ENCODE measurements around the gene APBB3. TPM values are rescaled to one million over a fixed set of nuclear protein-coding genes. Genes with fewer than 3 reads are reported as not detected.
"Not testable (repeated sequence)": the region's sequence is repeated elsewhere in the genome, so short reads cannot be mapped to it uniquely, and the experiment has no call there.

The APBB3 gene
- total and polyA plus RNA-seq, 2 experiments from 2014 or later: 13.1 to 13.8 TPM

DNA sequence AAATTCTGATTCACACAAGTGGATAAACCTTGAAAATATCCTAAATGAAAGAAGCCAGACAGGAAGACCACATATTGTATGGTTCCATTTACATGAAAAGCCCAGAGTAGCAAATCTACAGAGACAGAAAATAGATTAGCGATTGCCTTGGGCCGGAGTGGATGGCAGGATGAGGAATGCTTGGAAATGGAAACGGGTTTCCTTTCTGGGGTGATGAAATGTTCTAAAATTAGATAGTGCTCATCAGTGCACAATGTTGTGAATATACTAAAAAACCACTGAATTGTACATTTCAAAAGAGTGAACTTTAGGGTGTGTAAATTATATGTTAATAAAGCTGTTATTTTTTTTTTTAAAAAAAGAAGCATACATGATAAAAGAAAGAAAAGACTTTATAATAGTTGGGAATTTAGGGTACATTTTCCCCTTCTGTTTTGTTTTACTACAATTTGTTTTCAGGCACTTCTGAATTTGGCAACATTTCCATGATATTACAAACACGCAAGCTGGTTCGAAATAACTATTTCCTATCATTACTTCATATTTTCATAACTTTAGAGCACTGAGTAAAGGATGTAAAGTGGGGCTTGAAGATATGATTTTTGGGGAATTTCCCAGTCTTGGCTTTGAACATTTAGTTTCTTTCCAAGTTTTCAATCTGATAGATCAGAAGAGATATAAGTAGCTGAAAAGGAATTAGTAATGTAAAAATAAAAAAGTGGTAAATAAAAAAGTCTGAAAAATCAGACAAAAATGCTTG, 24.1 kb upstream of the APBB3 start:
- Histone ChIP-seq H3K36me3 (ENCODE audit: low read depth) (no peaks in the 10 kb centered on the region), H3K4me3 (peak overlapping the region; percentile 11; the same call in 1 of the 2 replicates), H2AFZ (peak overlapping the region; percentile 44; the same call in 1 of the 2 replicates), H3K9me3 (ENCODE audit: low read depth) (no peaks in the 10 kb centered on the region), H3K27ac (peak overlapping the region; percentile 0; the same call in 1 of the 2 replicates), H4K20me1 (ENCODE audit: insufficient read depth) (no peaks in the 10 kb centered on the region), H3K4me1 (ENCODE audit: insufficient read depth) (peaks cover 38% of the 10 kb centered on the region), H3K4me2 (ENCODE audit: unreplicated experiment) (peak overlapping the region; percentile 55), H3K9me2 (ENCODE audit: insufficient read depth) (no peaks in the 10 kb centered on the region), H3K27me3 (replicated peaks; ENCODE audit: insufficient read depth) (no peaks in the 10 kb centered on the region), H3K9ac (0 out of 2 replicates have a peak overlapping the region, but pooled peaks have one; percentile 0), H3K79me2 (ENCODE audit: insufficient read depth) (no peaks in the 10 kb centered on the region), H3F3A (ENCODE audit: insufficient read depth) (peaks cover 8% of the 10 kb centered on the region; the same call in 1 of the 2 replicates)
- DNase-seq: peak; percentile 70
- in situ Hi-C loops (cut with MboI): no loop called here
- WGBS, 2 experiments (ENCODE audit: low coverage in 1 of 2, low lambda C conversion rate in 2 of 2, missing lambda C conversion rate in 2 of 2): 13 to 14% methylated on average over 5 of the region's 5 CpGs
- TF ChIP-seq EZH2 (IDR thresholded peaks at IDR 0.05; ENCODE audit: insufficient read depth, poor library complexity, severe bottlenecking): no peak
- TF ChIP-seq EZH2phosphoT487 (IDR thresholded peaks at IDR 0.05; ENCODE audit: insufficient read depth, low read depth): no peak

DNA sequence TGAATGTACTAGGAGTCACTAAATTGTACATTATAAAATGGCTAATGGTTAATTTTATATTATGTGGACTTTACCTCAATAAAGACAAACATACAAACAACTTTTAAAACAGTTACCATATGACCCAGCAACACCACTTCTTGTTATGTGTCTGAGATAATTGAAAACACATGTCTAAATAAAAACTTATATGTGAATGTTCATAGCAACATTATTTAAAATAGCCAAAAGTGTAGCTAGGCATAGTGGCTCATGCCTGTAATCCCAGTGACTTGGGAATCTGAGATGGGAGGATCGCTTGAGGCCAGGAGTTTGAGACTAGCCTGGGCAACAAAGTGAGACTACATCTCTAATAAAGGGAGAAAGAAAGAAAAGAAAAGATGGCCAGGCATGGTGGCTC, 23.1 kb upstream of the APBB3 start:
- H2AFZ ChIP-seq: no peak overlapping the region
- no peaks in the 10 kb centered on the region for H3K27me3 ChIP-seq (replicated peaks; ENCODE audit: insufficient read depth)
- H3K9ac ChIP-seq: no peak overlapping the region
- TF ChIP-seq EZH2phosphoT487 (IDR thresholded peaks at IDR 0.05; ENCODE audit: insufficient read depth, low read depth): no peak
- no peak for TF ChIP-seq EZH2 (IDR thresholded peaks at IDR 0.05; ENCODE audit: insufficient read depth, poor library complexity, severe bottlenecking)
- H3K4me2 ChIP-seq (ENCODE audit: unreplicated experiment): no peak overlapping the region
- peaks cover 8% of the 10 kb centered on the region; the same call in 1 of the 2 replicates for H3F3A ChIP-seq (ENCODE audit: insufficient read depth)
- H3K36me3 ChIP-seq (ENCODE audit: low read depth): no peaks in the 10 kb centered on the region
- H3K9me3 ChIP-seq (ENCODE audit: low read depth): no peaks in the 10 kb centered on the region
- H4K20me1 ChIP-seq (ENCODE audit: insufficient read depth): no peaks in the 10 kb centered on the region
- H3K4me1 ChIP-seq (ENCODE audit: insufficient read depth): peaks cover 38% of the 10 kb centered on the region
- H3K79me2 ChIP-seq (ENCODE audit: insufficient read depth): no peaks in the 10 kb centered on the region
- no peak overlapping the region for H3K27ac ChIP-seq
- 94 to 100% methylated on average over 1 of the region's 1 CpG for WGBS, 2 experiments (ENCODE audit: low coverage in 1 of 2, low lambda C conversion rate in 2 of 2, missing lambda C conversion rate in 2 of 2)
- in situ Hi-C loops (cut with MboI): no loop called here
- no peaks in the 10 kb centered on the region for H3K9me2 ChIP-seq (ENCODE audit: insufficient read depth)
- DNase-seq: peak; percentile 18
- no peak overlapping the region for H3K4me3 ChIP-seq

DNA sequence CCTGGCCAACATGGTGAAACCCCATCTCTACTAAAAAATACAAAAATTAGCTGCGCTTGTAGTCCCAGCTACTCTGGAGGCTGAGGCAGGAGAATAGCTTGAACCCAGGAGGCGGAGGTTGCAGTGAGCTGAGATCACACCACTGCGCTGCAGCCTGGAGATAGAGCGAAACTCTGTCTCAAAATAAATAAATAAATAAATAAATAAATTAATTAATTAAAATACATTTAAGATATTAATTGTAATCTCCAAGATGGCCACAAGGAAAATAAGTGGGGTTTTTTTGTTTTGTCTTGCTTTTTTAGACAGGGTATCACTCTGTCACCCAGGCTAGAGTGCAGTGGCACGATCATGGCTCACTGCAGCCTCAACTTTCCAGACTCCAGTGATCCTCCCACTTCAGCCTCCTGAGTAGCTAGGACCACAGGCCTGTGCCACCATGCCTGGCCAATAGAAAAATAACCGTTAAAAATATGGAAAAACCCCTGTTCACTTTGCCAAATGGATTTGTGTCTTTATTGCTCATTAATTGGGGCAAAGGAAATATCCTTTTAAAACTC, 14.9 kb upstream of the APBB3 start:
- H3K27ac ChIP-seq; H3K27me3 ChIP-seq (replicated peaks; ENCODE audit: insufficient read depth); H3F3A ChIP-seq (ENCODE audit: insufficient read depth); H3K4me3 ChIP-seq; H3K9me3 ChIP-seq (ENCODE audit: low read depth); H3K9ac ChIP-seq; H3K4me2 ChIP-seq (ENCODE audit: unreplicated experiment); H3K4me1 ChIP-seq (ENCODE audit: insufficient read depth); DNase-seq; H2AFZ ChIP-seq; H3K36me3 ChIP-seq (ENCODE audit: low read depth); H3K9me2 ChIP-seq (ENCODE audit: insufficient read depth); H3K79me2 ChIP-seq (ENCODE audit: insufficient read depth); in situ Hi-C loops (cut with MboI); H4K20me1 ChIP-seq (ENCODE audit: insufficient read depth): not testable (repeated sequence)
- WGBS, 2 experiments (ENCODE audit: low coverage in 1 of 2, low lambda C conversion rate in 2 of 2, missing lambda C conversion rate in 2 of 2): 73 to 77% methylated on average over 6 of the region's 6 CpGs

DNA sequence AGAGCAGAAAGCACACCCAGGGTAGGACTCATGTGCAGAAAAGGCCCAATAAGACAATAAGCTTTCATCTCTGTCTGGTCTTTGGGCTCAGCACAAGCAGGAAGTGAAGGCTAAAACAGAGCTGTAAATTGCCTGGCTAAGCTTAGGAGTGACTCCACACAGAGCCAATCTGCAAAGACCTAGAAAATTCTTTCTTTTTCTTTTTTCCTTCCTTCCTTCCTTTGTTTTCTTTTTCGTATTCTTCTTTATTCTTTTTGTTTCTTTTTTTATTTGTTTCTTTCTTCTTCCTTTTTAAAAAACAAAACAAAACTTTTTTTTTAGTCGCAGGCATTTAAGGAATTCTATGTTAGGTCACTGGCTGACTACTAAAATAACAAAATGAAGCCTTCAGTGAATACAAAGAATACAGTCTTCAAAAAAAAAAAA, 12.4 kb upstream of the APBB3 start:
- H3K27ac ChIP-seq: no peak overlapping the region

More for the DNA sequence above, 12.4 kb upstream of the APBB3 start:
- Histone ChIP-seq H3K4me2 (ENCODE audit: unreplicated experiment) (no peak overlapping the region), H3K9me2 (ENCODE audit: insufficient read depth) (no peaks in the 10 kb centered on the region), H3K79me2 (ENCODE audit: insufficient read depth) (no peaks in the 10 kb centered on the region), H3K27me3 (replicated peaks; ENCODE audit: insufficient read depth) (no peaks in the 10 kb centered on the region), H3K4me1 (ENCODE audit: insufficient read depth) (no peaks in the 10 kb centered on the region), H3K9me3 (ENCODE audit: low read depth) (no peaks in the 10 kb centered on the region), H3K4me3 (no peak overlapping the region), H3K9ac (no peak overlapping the region), H3F3A (ENCODE audit: insufficient read depth) (no peaks in the 10 kb centered on the region), H3K36me3 (ENCODE audit: low read depth) (no peaks in the 10 kb centered on the region), H4K20me1 (ENCODE audit: insufficient read depth) (no peaks in the 10 kb centered on the region), H2AFZ (peak overlapping the region; percentile 67)
- no peak for TF ChIP-seq EZH2phosphoT487 (IDR thresholded peaks at IDR 0.05; ENCODE audit: insufficient read depth, low read depth)
- TF ChIP-seq EZH2 (IDR thresholded peaks at IDR 0.05; ENCODE audit: insufficient read depth, poor library complexity, severe bottlenecking): no peak
- 24 to 32% methylated on average over 2 of the region's 2 CpGs for WGBS, 2 experiments (ENCODE audit: low coverage in 1 of 2, low lambda C conversion rate in 2 of 2, missing lambda C conversion rate in 2 of 2)
- peak; percentile 26 for DNase-seq
- in situ Hi-C loops (cut with MboI): no loop called here
